B cell (primary cell): ENCODE results near the gene FSTL3. TPM values are rescaled to one million over a fixed set of nuclear protein-coding genes. Genes with fewer than 3 reads are reported as not detected.

ENCODE experiments used
- ATAC-seq: fragments of 200-7000 bp; cut with Tn5 transposase; one replicate; pipeline ENCODE4 v1.10.0; 2021; ENCODE audit warnings: low read depth, mild to moderate bottlenecking, moderate number of reproducible peaks, moderate library complexity
- CTCF ChIA-PET: fragments of 350-600 bp; sonication (Branson Sonifier 250); formaldehyde crosslinking; loops from one replicate; lab custom pipeline; 2021; ENCODE audit warnings: antibody characterized with exemption, inconsistent platforms; lab: Charles Lee
- POLR2A ChIA-PET: fragments of 350-600 bp; sonication (Branson Sonifier 250); formaldehyde crosslinking; loops from one replicate; lab custom pipeline; 2021; ENCODE audit warnings: antibody characterized with exemption; lab: Charles Lee
- DNase-seq: peaks from one replicate; pipeline ENCODE4 v3.0.0; 2013
- H2AFZ ChIP-seq: 2 replicates; pipeline ENCODE4 v1.6.1; 2012; ENCODE audit warnings: mild to moderate bottlenecking, low read depth, low read length; ENCODE audit not compliant: insufficient read depth, poor library complexity, severe bottlenecking
- H3K27ac ChIP-seq, 2 donors: 1 replicate in 1 of 2; 2 replicates in 1 of 2; pipeline ENCODE4 v1.5.1; 2012 to 2013; ENCODE audit warnings: low read length in 2 of 2, mild to moderate bottlenecking in 2 of 2, moderate library complexity in 1 of 2
- H3K27me3 ChIP-seq, 4 experiments: fragments of 200-600 bp in 1 of 4; sonication (generic) in 1 of 4; replicated peaks in 1 of 4; 1 replicate in 2 of 4; 2 replicates in 2 of 4; pipeline versions ENCODE4 v1.6.1 to v1.7.0; 2013 to 2016; ENCODE audit warnings: low read length in 3 of 4, mild to moderate bottlenecking in 2 of 4, mixed read lengths in 1 of 4, moderate library complexity in 1 of 4; ENCODE audit not compliant: insufficient read depth in 4 of 4, control insufficient read depth in 3 of 4; ENCODE audit errors: control extremely low read depth in 1 of 4
- H3K36me3 ChIP-seq, 2 experiments: replicated peaks in 1 of 2; 1 replicate in 1 of 2; 2 replicates in 1 of 2; pipeline versions ENCODE4 v1.6.1 to v1.7.1; 2013; ENCODE audit warnings: low read length in 1 of 2; ENCODE audit not compliant: insufficient read depth in 2 of 2, control insufficient read depth in 1 of 2; ENCODE audit errors: control extremely low read depth in 1 of 2, extremely low read depth in 1 of 2
- H3K4me1 ChIP-seq, 2 donors: fragments of 200-600 bp in 1 of 2; sonication (generic) in 1 of 2; 1 replicate in 1 of 2; 2 replicates in 1 of 2; pipeline versions ENCODE4 v1.5.1 to v1.6.1; 2013 to 2017; ENCODE audit warnings: low read length in 2 of 2; ENCODE audit not compliant: control insufficient read depth in 2 of 2, insufficient read depth in 2 of 2
- H3K4me2 ChIP-seq: replicated peaks from 2 replicates; pipeline ENCODE3; 2012; ENCODE audit warnings: mild to moderate bottlenecking, low read depth, low read length; ENCODE audit not compliant: poor library complexity, severe bottlenecking
- H3K4me3 ChIP-seq, 5 experiments: fragments of 200-600 bp in 1 of 5; sonication (generic) in 1 of 5; 1 replicate in 3 of 5; 2 replicates in 2 of 5; pipeline versions ENCODE4 v1.5.1 to v1.7.0; 2011 to 2016; ENCODE audit warnings: low read length in 4 of 5, mild to moderate bottlenecking in 4 of 5, low read depth in 2 of 5, control low read depth in 1 of 5, moderate library complexity in 1 of 5; ENCODE audit not compliant: insufficient read depth in 1 of 5; ENCODE audit errors: control extremely low read depth in 1 of 5, extremely low read depth in 1 of 5
- H3K79me2 ChIP-seq: fragments of 200-600 bp; sonication (generic); one replicate; pipeline ENCODE4 v1.6.0; 2016; ENCODE audit warnings: low read length; ENCODE audit not compliant: control insufficient read depth, insufficient read depth
- H3K9ac ChIP-seq: fragments of 200-600 bp; sonication (generic); 2 replicates; pipeline ENCODE4 v1.6.1; 2017; ENCODE audit warnings: mild to moderate bottlenecking, low read length, moderate library complexity
- H3K9me3 ChIP-seq, 3 donors: one replicate each; pipeline versions ENCODE4 v1.6.1 to v1.7.1; 2013; ENCODE audit warnings: low read length in 2 of 3; ENCODE audit not compliant: control insufficient read depth in 2 of 3, insufficient read depth in 1 of 3; ENCODE audit errors: control extremely low read depth in 1 of 3
- H4K20me1 ChIP-seq: 2 replicates; pipeline ENCODE4 v1.6.0; 2012; ENCODE audit warnings: mild to moderate bottlenecking, low read length; ENCODE audit not compliant: insufficient read depth, control insufficient read depth, poor library complexity, severe bottlenecking
- H3K27ac Mint-ChIP-seq: one replicate; pipeline ENCODE4 v1.8.0; 2021; ENCODE audit warnings: mixed read lengths
- H3K27me3 Mint-ChIP-seq: one replicate; pipeline ENCODE4 v1.8.0; 2021; ENCODE audit warnings: mixed read lengths
- H3K4me1 Mint-ChIP-seq: one replicate; pipeline ENCODE4 v1.8.0; 2021; ENCODE audit warnings: mixed read lengths
- H3K4me3 Mint-ChIP-seq: one replicate; pipeline ENCODE4 v1.8.0; 2021; ENCODE audit warnings: mixed read lengths
- H3K9me3 Mint-ChIP-seq: one replicate; pipeline ENCODE4 v1.8.0; 2022; ENCODE audit warnings: mixed read lengths; ENCODE audit not compliant: insufficient read depth
- EZH2 ChIP-seq: IDR thresholded peaks from 2 replicates; pipeline ENCODE4 v1.6.1; 2012; ENCODE audit warnings: borderline replicate concordance, low read depth, mild to moderate bottlenecking, moderate library complexity, low read length; ENCODE audit not compliant: insufficient read depth, poor library complexity, severe bottlenecking
- WGBS: methylation state at CpG from one replicate; pipeline ENCODE4 v1.1.5; 2013; ENCODE audit warnings: missing lambda C conversion rate; ENCODE audit not compliant: insufficient coverage; 5-methylcytosine and 5-hydroxymethylcytosine counted together
- intact Hi-C: fragments of 100-400 bp; cut with micrococcal nuclease; formaldehyde crosslinking; loops from one replicate; pipeline ENCODE4 v1.10.0; 2022
- polyA plus RNA-seq: library from polyadenylated mRNA; depleted of rRNA; stranded (reverse); fragments of >200 nt; gene quantifications from 2 replicates; pipeline ENCODE4 v1.2.3, GENCODE V29; 2012
- total RNA-seq, 2 donors: library from RNA; stranded (reverse); fragments of 120-200 nt in 1 of 2; gene quantifications; 1 replicate in 1 of 2; 2 replicates in 1 of 2; pipeline versions ENCODE4 v1.2.3 to v1.2.4, GENCODE V29; 2013 to 2022
- TF ChIP-seq, protein P1 (sequence below): fragments of 200-600 bp; IDR thresholded peaks from one replicate; pipeline ENCODE4 v1.8.0; 2022; ENCODE audit warnings: antibody characterized with exemption, mild to moderate bottlenecking

Gene FSTL3
- total and polyA plus RNA-seq, 2 donors (not counting 1 experiment from before 2014, with no cell fraction given) = 2.6 to 5.8 TPM

GRCh38 chr19:715347-715746, 39.2 kb downstream of the FSTL3 start:
- no peak overlapping the region for H2AFZ ChIP-seq
- H3K9ac ChIP-seq = no peak overlapping the region
- Mint-ChIP-seq H3K9me3 (peaks cover 6% of the 10 kb centered on the region), H3K4me3 (no peak overlapping the region), H3K27ac (no peak overlapping the region), H3K27me3 (peaks cover 29% of the 10 kb centered on the region), H3K4me1 (no peaks in the 10 kb centered on the region)
- H3K9me3 ChIP-seq = peaks cover 0 to 21% (median 3%) of the 10 kb centered on the region in 3 donors
- ATAC-seq = no peak
- TF ChIP-seq, protein P1, sequence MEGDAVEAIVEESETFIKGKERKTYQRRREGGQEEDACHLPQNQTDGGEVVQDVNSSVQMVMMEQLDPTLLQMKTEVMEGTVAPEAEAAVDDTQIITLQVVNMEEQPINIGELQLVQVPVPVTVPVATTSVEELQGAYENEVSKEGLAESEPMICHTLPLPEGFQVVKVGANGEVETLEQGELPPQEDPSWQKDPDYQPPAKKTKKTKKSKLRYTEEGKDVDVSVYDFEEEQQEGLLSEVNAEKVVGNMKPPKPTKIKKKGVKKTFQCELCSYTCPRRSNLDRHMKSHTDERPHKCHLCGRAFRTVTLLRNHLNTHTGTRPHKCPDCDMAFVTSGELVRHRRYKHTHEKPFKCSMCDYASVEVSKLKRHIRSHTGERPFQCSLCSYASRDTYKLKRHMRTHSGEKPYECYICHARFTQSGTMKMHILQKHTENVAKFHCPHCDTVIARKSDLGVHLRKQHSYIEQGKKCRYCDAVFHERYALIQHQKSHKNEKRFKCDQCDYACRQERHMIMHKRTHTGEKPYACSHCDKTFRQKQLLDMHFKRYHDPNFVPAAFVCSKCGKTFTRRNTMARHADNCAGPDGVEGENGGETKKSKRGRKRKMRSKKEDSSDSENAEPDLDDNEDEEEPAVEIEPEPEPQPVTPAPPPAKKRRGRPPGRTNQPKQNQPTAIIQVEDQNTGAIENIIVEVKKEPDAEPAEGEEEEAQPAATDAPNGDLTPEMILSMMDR = no peak
- no peak for TF ChIP-seq EZH2
- intact Hi-C loops = no loop called here
- no peaks in the 10 kb centered on the region for H3K79me2 ChIP-seq
- no peaks in the 10 kb centered on the region for H3K36me3 ChIP-seq
- DNase-seq = no peak
- H3K4me1 ChIP-seq = peaks cover 5 to 6% of the 10 kb centered on the region in 2 donors
- 90% methylated on average over 1 of the region's 3 CpGs for WGBS
- peaks cover 0 to 24% (median 7%) of the 10 kb centered on the region in 4 experiments for H3K27me3 ChIP-seq
- no peak overlapping the region for H3K4me2 ChIP-seq
- ChIA-PET CTCF (no interaction called here), POLR2A (no interaction called here)
- H3K27ac ChIP-seq = no peak overlapping the region
- no peak overlapping the region for H3K4me3 ChIP-seq
- no peaks in the 10 kb centered on the region for H4K20me1 ChIP-seq

GRCh38 chr19:718251-718951, 42.2 kb downstream of the FSTL3 start:
- H3K9me3 Mint-ChIP-seq = peaks cover 6% of the 10 kb centered on the region
- DNase-seq (no peak), ATAC-seq (no peak)
- Histone ChIP-seq H3K79me2 (no peaks in the 10 kb centered on the region), H3K4me2 (no peak overlapping the region), H3K4me1 (peaks cover 14 to 18% of the 10 kb centered on the region in 2 donors), H2AFZ (no peak overlapping the region), H3K9ac (no peak overlapping the region), H3K9me3 (peaks cover 0 to 26% (median 3%) of the 10 kb centered on the region in 3 donors), H3K36me3 (no peaks in the 10 kb centered on the region), H4K20me1 (no peaks in the 10 kb centered on the region), H3K4me3 (no peak overlapping the region), H3K27me3 (peaks cover 0 to 39% (median 7%) of the 10 kb centered on the region in 4 experiments), H3K27ac (no peak overlapping the region)
- POLR2A ChIA-PET = no interaction called here
- intact Hi-C loops = no loop called here
- TF ChIP-seq, protein P1 = no peak
- TF ChIP-seq EZH2 = no peak
- H3K4me3 Mint-ChIP-seq = no peak overlapping the region
- H3K27me3 Mint-ChIP-seq = peaks cover 18% of the 10 kb centered on the region
- H3K4me1 Mint-ChIP-seq = peaks cover 8% of the 10 kb centered on the region
- H3K27ac Mint-ChIP-seq = no peak overlapping the region
- CTCF ChIA-PET = no interaction called here
- WGBS = 60% methylated on average over 23 of the region's 23 CpGs
